HepG2 (cell line): ENCODE results near the gene TAOK3. TPM values are rescaled to one million over a fixed set of nuclear protein-coding genes. Genes with fewer than 3 reads are reported as not detected.
A peak's percentile ranks its signal among the peaks of the same experiment; 100 is the strongest.

Experiments
- CREB1 ChIP-seq, 2 experiments: fragments of 450-650 bp in 1 of 2; IDR thresholded peaks; 2 replicates each; pipeline ENCODE4 v1.6.1; 2016 to 2017; ENCODE audit warnings: control low read depth in 1 of 2, mild to moderate bottlenecking in 1 of 2, missing compliant biosample characterization in 1 of 2, missing genetic modification characterization in 1 of 2
- ETV5 ChIP-seq: IDR thresholded peaks from 2 replicates; pipeline ENCODE4 v1.6.1; 2018; ENCODE audit warnings: missing biosample characterization, missing genetic modification reagents, inconsistent platforms, borderline replicate concordance
- HNRNPUL1 ChIP-seq: fragments of 200-400 bp; formaldehyde crosslinking; IDR thresholded peaks from 2 replicates; pipeline ENCODE4 v1.6.1; 2017; ENCODE audit warnings: low read depth, mild to moderate bottlenecking, low read length, moderate library complexity
- KAT8 ChIP-seq: IDR thresholded peaks from 2 replicates; pipeline ENCODE4 v1.6.1; 2016; ENCODE audit warnings: missing genetic modification reagents, missing compliant biosample characterization
- NFATC3 ChIP-seq: sonication (generic); formaldehyde crosslinking; IDR thresholded peaks from 2 replicates; pipeline ENCODE4 v1.5.1; 2020; ENCODE audit warnings: mild to moderate bottlenecking, missing genetic modification reagents
- NR2F2 ChIP-seq: IDR thresholded peaks from 2 replicates; pipeline ENCODE4 v1.6.1; 2012; ENCODE audit warnings: low read depth, inconsistent platforms, borderline replicate concordance
- PAF1 ChIP-seq: IDR thresholded peaks from 2 replicates; pipeline ENCODE4 v1.6.1; 2016; ENCODE audit warnings: missing genetic modification reagents, missing compliant biosample characterization
- REL ChIP-seq: sonication (generic); formaldehyde crosslinking; conservative IDR thresholded peaks from 2 replicates; pipeline ENCODE4 v1.8.0; 2022; ENCODE audit warnings: mild to moderate bottlenecking, missing genetic modification reagents, moderate library complexity
- RNF2 ChIP-seq: fragments of 450-650 bp; conservative IDR thresholded peaks from 2 replicates; pipeline ENCODE4 v1.6.1; 2016; ENCODE audit warnings: low read depth
- ZBTB38 ChIP-seq: sonication (generic); formaldehyde crosslinking; IDR thresholded peaks from 2 replicates; pipeline ENCODE4 v1.5.1; 2020; ENCODE audit warnings: mild to moderate bottlenecking, missing genetic modification reagents
- ZKSCAN8 ChIP-seq: IDR thresholded peaks from 2 replicates; pipeline ENCODE4 v1.6.1; 2016; ENCODE audit warnings: borderline replicate concordance, missing genetic modification reagents, missing compliant biosample characterization
- ZNF12 ChIP-seq: sonication (generic); formaldehyde crosslinking; IDR thresholded peaks from 2 replicates; pipeline ENCODE4 v1.5.0; 2020; ENCODE audit warnings: missing genetic modification reagents
- ZNF143 ChIP-seq: sonication (generic); formaldehyde crosslinking; IDR thresholded peaks from 2 replicates; pipeline ENCODE4 v1.4.0; 2020; ENCODE audit warnings: missing genetic modification reagents
- ZNF232 ChIP-seq: sonication (generic); formaldehyde crosslinking; IDR thresholded peaks from 2 replicates; pipeline ENCODE4 v1.4.0; 2020; ENCODE audit warnings: missing genetic modification reagents, borderline replicate concordance
- ZNF292 ChIP-seq: sonication (generic); formaldehyde crosslinking; IDR thresholded peaks from 2 replicates; pipeline ENCODE4 v1.8.1; 2022; ENCODE audit warnings: mild to moderate bottlenecking, low read depth, missing genetic modification reagents, borderline replicate concordance
- ZNF317 ChIP-seq: sonication (generic); formaldehyde crosslinking; IDR thresholded peaks from 2 replicates; pipeline ENCODE4 v1.5.0; 2020; ENCODE audit warnings: mild to moderate bottlenecking, missing genetic modification reagents
- ZNF720 ChIP-seq: sonication (generic); formaldehyde crosslinking; IDR thresholded peaks from 2 replicates; pipeline ENCODE4 v1.4.0; 2020; ENCODE audit warnings: missing genetic modification reagents
- ZNF788 ChIP-seq: sonication (generic); formaldehyde crosslinking; IDR thresholded peaks from 2 replicates; pipeline ENCODE4 v1.5.0; 2020; ENCODE audit warnings: mild to moderate bottlenecking, missing genetic modification reagents, borderline replicate concordance
- polyA plus RNA-seq, 8 experiments: library from polyadenylated mRNA; depleted of rRNA in 3 of 8; stranded (reverse) in 7 of 8; unstranded in 1 of 8; fragments of >200 nt; fragmentation: Illumina TruSeq in 4 of 8; extraction: Trizol in 4 of 8; gene quantifications; 2 replicates each; pipeline versions ENCODE4 v1.2.1 to v1.2.3, GENCODE V29; 2011 to 2016; ENCODE audit warnings: low read depth in 4 of 8, missing spikeins in 1 of 8, mixed read lengths in 1 of 8; ENCODE audit not compliant: insufficient read depth in 1 of 8
- total RNA-seq, 5 experiments: library from RNA; depleted of rRNA; stranded (reverse); fragments of >200 nt; fragmentation: Illumina TruSeq; extraction: Trizol; gene quantifications; 2 replicates each; pipeline ENCODE4 v1.2.3, GENCODE V29; 2016; ENCODE audit warnings: low read depth in 1 of 5
- TF ChIP-seq, protein P1 (sequence below): sonication (generic); formaldehyde crosslinking; IDR thresholded peaks from 2 replicates; pipeline ENCODE4 v1.4.0; 2020; ENCODE audit warnings: mild to moderate bottlenecking, missing genetic modification reagents
- TF ChIP-seq, protein P2 (sequence below): sonication (generic); formaldehyde crosslinking; IDR thresholded peaks from 2 replicates; pipeline ENCODE4 v1.4.0; 2020; ENCODE audit warnings: mild to moderate bottlenecking, missing genetic modification reagents
- TF ChIP-seq, protein P3 (sequence below), 2 experiments: sonication (generic) in 1 of 2; formaldehyde crosslinking in 1 of 2; IDR thresholded peaks; 2 replicates each; pipeline versions ENCODE4 v1.5.1 to v1.6.1; 2011 to 2020; ENCODE audit warnings: borderline replicate concordance in 1 of 2, low read depth in 1 of 2, low read length in 1 of 2, mild to moderate bottlenecking in 1 of 2, missing genetic modification reagents in 1 of 2, moderate library complexity in 1 of 2
- TF ChIP-seq, protein P4 (sequence below): IDR thresholded peaks from 2 replicates; pipeline ENCODE4 v1.6.1; 2016; ENCODE audit warnings: low read depth

Gene TAOK3
- total and polyA plus RNA-seq, 2 of the 13 experiments (the other 11 are each of a cell fraction or from before 2014, with no cell fraction given), result 10.4 to 12.3 TPM

DNA sequence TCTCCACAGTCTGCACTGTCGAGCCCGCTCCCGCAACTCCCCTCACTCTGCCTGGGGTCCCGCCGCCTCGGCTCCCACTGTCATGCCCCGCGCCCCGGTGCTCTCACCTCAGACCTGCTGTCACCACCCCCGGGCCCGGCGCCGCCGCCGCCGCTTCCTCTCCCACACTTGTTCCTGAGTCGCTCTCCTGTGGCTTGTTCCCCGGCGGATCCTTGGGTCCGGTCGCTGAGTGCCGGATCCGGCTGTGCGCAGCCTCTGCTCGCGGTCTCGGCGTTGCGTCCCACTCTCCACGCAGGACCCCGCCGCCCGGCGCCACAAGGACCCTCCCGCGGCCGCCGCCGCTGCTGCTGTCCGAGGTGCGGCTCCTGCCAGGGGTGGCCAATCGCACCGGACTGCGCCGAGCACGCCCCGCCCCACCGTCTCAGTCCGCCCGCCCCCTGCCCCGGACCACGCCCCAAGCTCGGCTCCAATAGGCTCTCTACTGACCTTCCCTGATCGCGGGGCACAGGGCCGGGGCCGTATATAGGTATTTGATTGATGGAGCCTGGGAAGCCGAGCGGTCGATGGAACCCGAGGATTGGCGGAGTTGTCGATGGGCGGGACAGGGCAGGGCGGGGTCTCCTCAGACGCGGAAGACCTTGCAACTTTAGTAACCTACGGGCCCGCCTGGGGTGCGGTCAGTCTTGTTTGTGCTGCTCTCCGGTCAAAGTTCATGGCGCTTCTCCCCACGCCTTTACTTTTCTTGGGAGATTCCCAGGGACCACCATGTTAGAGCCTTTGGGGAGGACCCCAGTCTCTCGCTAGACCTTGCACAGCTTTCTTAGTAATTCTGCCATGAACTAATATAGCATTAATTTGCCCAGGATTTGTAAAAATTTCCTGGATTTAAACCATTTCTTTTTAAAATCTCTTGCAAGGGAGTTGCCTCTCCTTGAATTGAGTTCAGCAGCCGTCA is at the start of gene TAOK3 (continued):
- TF ChIP-seq, protein P1, sequence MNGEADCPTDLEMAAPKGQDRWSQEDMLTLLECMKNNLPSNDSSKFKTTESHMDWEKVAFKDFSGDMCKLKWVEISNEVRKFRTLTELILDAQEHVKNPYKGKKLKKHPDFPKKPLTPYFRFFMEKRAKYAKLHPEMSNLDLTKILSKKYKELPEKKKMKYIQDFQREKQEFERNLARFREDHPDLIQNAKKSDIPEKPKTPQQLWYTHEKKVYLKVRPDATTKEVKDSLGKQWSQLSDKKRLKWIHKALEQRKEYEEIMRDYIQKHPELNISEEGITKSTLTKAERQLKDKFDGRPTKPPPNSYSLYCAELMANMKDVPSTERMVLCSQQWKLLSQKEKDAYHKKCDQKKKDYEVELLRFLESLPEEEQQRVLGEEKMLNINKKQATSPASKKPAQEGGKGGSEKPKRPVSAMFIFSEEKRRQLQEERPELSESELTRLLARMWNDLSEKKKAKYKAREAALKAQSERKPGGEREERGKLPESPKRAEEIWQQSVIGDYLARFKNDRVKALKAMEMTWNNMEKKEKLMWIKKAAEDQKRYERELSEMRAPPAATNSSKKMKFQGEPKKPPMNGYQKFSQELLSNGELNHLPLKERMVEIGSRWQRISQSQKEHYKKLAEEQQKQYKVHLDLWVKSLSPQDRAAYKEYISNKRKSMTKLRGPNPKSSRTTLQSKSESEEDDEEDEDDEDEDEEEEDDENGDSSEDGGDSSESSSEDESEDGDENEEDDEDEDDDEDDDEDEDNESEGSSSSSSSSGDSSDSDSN (CRISPR knock-in tag), result peak; percentile 84
- TF ChIP-seq RNF2, result no peak
- no peak for TF ChIP-seq ZKSCAN8 (CRISPR knock-in tag)
- TF ChIP-seq CREB1 (IDR thresholded peaks at IDR 0.05), result no peak
- no peak for TF ChIP-seq CREB1 (CRISPR knock-in tag; IDR thresholded peaks at IDR 0.05)
- no peak for TF ChIP-seq ZNF720 (CRISPR knock-in tag)
- TF ChIP-seq ZNF232 (CRISPR knock-in tag), result no peak
- TF ChIP-seq HNRNPUL1, result no peak
- TF ChIP-seq NFATC3, result no peak
- peak; percentile 63; the same call in 1 of the 2 replicates for TF ChIP-seq ZBTB38 (CRISPR knock-in tag)
- TF ChIP-seq PAF1 (CRISPR knock-in tag), result no peak
- TF ChIP-seq ZNF12 (CRISPR knock-in tag), result peak; percentile 6; the same call in 1 of the 2 replicates
- TF ChIP-seq ZNF788, result peak; percentile 60; the same call in 1 of the 2 replicates
- TF ChIP-seq KAT8 (CRISPR knock-in tag), result peak; percentile 91
- TF ChIP-seq REL (CRISPR knock-in tag), result no peak
- no peak for TF ChIP-seq ZNF317
- TF ChIP-seq NR2F2, result no peak
- no peak for TF ChIP-seq ETV5 (CRISPR knock-in tag)
- no peak; the same call in 1 of the 2 replicates for TF ChIP-seq ZNF143 (CRISPR knock-in tag)
- TF ChIP-seq, protein P2, sequence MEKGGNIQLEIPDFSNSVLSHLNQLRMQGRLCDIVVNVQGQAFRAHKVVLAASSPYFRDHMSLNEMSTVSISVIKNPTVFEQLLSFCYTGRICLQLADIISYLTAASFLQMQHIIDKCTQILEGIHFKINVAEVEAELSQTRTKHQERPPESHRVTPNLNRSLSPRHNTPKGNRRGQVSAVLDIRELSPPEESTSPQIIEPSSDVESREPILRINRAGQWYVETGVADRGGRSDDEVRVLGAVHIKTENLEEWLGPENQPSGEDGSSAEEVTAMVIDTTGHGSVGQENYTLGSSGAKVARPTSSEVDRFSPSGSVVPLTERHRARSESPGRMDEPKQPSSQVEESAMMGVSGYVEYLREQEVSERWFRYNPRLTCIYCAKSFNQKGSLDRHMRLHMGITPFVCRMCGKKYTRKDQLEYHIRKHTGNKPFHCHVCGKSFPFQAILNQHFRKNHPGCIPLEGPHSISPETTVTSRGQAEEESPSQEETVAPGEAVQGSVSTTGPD (CRISPR knock-in tag), result no peak
- TF ChIP-seq, protein P3, sequence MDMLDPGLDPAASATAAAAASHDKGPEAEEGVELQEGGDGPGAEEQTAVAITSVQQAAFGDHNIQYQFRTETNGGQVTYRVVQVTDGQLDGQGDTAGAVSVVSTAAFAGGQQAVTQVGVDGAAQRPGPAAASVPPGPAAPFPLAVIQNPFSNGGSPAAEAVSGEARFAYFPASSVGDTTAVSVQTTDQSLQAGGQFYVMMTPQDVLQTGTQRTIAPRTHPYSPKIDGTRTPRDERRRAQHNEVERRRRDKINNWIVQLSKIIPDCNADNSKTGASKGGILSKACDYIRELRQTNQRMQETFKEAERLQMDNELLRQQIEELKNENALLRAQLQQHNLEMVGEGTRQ (IDR thresholded peaks at IDR 0.05; ENCODE audit: low read depth, low read length), result no peak
- TF ChIP-seq, protein P3 (CRISPR knock-in tag; IDR thresholded peaks at IDR 0.05; ENCODE audit: borderline replicate concordance), result no peak
- TF ChIP-seq ZNF292, result no peak
- TF ChIP-seq, protein P4, sequence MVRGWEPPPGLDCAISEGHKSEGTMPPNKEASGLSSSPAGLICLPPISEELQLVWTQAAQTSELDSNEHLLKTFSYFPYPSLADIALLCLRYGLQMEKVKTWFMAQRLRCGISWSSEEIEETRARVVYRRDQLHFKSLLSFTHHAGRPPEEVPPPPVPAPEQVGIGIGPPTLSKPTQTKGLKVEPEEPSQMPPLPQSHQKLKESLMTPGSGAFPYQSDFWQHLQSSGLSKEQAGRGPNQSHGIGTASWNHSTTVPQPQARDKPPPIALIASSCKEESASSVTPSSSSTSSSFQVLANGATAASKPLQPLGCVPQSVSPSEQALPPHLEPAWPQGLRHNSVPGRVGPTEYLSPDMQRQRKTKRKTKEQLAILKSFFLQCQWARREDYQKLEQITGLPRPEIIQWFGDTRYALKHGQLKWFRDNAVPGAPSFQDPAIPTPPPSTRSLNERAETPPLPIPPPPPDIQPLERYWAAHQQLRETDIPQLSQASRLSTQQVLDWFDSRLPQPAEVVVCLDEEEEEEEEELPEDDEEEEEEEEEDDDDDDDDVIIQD (CRISPR knock-in tag), result no peak
